ENCODE data around the gene ZRANB2.

The ZRANB2 gene

GRCh38 chr1:71080739-71081696 lies at the start of gene ZRANB2:
Gene ZRANB2, minus strand, starts transcription at chr1:71081035. Its CDS starts 40 bp downstream, at chr1:71080995.
- peak; percentile 64 to 78 for DNase-seq (ENCODE audit: low read depth in 2 of 2, low spot score in 1 of 2)

GRCh38 chr1:71128060-71128459 lies 47.2 kb upstream of the ZRANB2 start:
- no peak for DNase-seq (ENCODE audit: low read depth in 2 of 2, low spot score in 1 of 2)

- DNase-seq (ENCODE audit: low read depth in 2 of 2, low spot score in 1 of 2), result no peak
Observed at GRCh38 chr1:71118086-71118485, 37.3 kb upstream of the ZRANB2 start.

- no peak for DNase-seq (ENCODE audit: low read depth in 2 of 2, low spot score in 1 of 2)
Observed at GRCh38 chr1:71116729-71117128, 35.9 kb upstream of the ZRANB2 start.

GRCh38 chr1:71106658-71107322 lies 26.0 kb upstream of the ZRANB2 start:
- DNase-seq (ENCODE audit: low read depth in 2 of 2, low spot score in 1 of 2), result no peak

GRCh38 chr1:71104417-71104816 lies 23.6 kb upstream of the ZRANB2 start:
- DNase-seq (ENCODE audit: low read depth in 2 of 2, low spot score in 1 of 2), result no peak

GRCh38 chr1:71101839-71102376 lies 21.1 kb upstream of the ZRANB2 start:
- no peak for DNase-seq (ENCODE audit: low read depth in 2 of 2, low spot score in 1 of 2)

- DNase-seq (ENCODE audit: low read depth in 2 of 2, low spot score in 1 of 2), result no peak
Observed at GRCh38 chr1:71097428-71097827, 16.6 kb upstream of the ZRANB2 start.

- no peak for DNase-seq (ENCODE audit: low read depth in 2 of 2, low spot score in 1 of 2)
Observed at GRCh38 chr1:71094913-71095312, 14.1 kb upstream of the ZRANB2 start.

GRCh38 chr1:71093938-71094337 lies 13.1 kb upstream of the ZRANB2 start:
- DNase-seq (ENCODE audit: low read depth in 2 of 2, low spot score in 1 of 2), result no peak

GRCh38 chr1:71089536-71090270 lies 8.9 kb upstream of the ZRANB2 start:
- no peak for DNase-seq (ENCODE audit: low read depth in 2 of 2, low spot score in 1 of 2)

GRCh38 chr1:71088645-71089287 lies 7.9 kb upstream of the ZRANB2 start:
- DNase-seq (ENCODE audit: low read depth in 2 of 2, low spot score in 1 of 2), result no peak

GRCh38 chr1:71087713-71088112 lies 6.9 kb upstream of the ZRANB2 start:
- DNase-seq (ENCODE audit: low read depth in 2 of 2, low spot score in 1 of 2), result no peak

- no peak for DNase-seq (ENCODE audit: low read depth in 2 of 2, low spot score in 1 of 2)
Observed at GRCh38 chr1:71087060-71087459, 6.2 kb upstream of the ZRANB2 start.

GRCh38 chr1:71086331-71086730 lies 5.5 kb upstream of the ZRANB2 start:
- no peak for DNase-seq (ENCODE audit: low read depth in 2 of 2, low spot score in 1 of 2)

GRCh38 chr1:71083271-71083670 lies 2.4 kb upstream of the ZRANB2 start:
- DNase-seq (ENCODE audit: low read depth in 2 of 2, low spot score in 1 of 2), result no peak

- no peak for DNase-seq (ENCODE audit: low read depth in 2 of 2, low spot score in 1 of 2)
Observed at GRCh38 chr1:71081697-71082080, 854 bp upstream of the ZRANB2 start.

GRCh38 chr1:71080230-71080738 lies 551 bp downstream of the ZRANB2 start:
- no peak for DNase-seq (ENCODE audit: low read depth in 2 of 2, low spot score in 1 of 2)

- DNase-seq (ENCODE audit: low read depth in 2 of 2, low spot score in 1 of 2), result no peak
Observed at GRCh38 chr1:71074681-71075080, 6.2 kb downstream of the ZRANB2 start.

GRCh38 chr1:71072273-71072672 lies 8.6 kb downstream of the ZRANB2 start:
- no peak for DNase-seq (ENCODE audit: low read depth in 2 of 2, low spot score in 1 of 2)

- no peak for DNase-seq (ENCODE audit: low read depth in 2 of 2, low spot score in 1 of 2)
Observed at GRCh38 chr1:71071720-71072119, 9.1 kb downstream of the ZRANB2 start.
